Fibroblast of skin of left quadriceps (primary cell): Measurements from ENCODE around the gene TIE1.

Experiments
- DNase-seq, 2 experiments: peaks; one replicate each; pipeline ENCODE4 v3.0.0-alpha.2; 2013; ENCODE audit warnings: low read depth in 2 of 2

TIE1 gene

DNA sequence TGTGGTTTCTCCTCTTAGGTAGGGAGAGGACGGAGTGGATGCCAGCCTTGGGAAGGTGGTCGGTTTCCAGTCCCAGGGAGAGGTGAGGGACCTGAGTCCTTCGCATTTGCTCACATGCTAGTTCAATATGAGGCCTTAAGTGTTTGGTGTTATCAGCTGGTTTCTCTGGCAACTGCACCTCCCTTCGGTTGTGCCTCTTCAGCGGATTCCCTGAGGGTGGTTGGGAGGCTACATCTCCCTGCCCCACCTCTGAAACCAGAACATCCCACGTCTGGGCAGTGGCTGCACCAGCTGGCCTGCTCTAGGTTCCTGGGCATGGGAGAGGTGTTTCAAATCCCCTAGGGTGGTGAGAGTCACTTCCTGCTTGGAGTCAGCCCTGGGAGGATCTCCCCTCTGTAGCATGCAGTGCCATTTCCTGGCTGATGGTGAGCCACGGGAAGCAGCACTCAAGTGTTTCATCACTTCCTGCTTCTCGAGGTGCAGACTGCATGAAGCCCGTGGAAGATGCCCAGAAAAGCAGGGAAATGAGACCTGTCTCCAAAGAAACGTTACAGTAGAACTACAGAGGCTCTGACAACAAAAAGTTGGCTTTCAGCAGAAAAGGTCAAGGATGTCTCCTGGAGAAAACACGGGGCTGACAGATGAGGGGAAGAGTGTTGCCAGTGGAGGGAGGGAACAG, 26.5 kb upstream of the TIE1 start:
- DNase-seq = peak in 1 of 2 experiments; percentile 3

DNA sequence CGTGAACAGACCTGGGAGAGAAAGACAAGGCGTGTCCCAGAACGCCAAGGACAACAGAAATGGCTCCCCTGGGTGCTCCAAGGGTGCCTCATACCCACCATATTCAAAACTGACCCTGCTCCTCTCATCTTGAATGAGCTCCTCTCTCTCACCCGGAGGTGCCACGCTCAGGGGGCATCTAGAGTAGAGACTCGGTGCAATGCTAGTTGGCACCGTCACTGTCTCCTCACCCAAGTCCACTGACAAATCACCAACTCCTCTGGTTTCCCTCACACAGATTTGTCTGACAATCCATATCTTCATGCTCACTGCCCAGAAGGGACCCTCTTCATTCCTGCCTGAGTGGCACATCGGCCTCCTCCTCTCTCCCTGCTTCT, 26.0 kb upstream of the TIE1 start:
- no peak for DNase-seq

DNA sequence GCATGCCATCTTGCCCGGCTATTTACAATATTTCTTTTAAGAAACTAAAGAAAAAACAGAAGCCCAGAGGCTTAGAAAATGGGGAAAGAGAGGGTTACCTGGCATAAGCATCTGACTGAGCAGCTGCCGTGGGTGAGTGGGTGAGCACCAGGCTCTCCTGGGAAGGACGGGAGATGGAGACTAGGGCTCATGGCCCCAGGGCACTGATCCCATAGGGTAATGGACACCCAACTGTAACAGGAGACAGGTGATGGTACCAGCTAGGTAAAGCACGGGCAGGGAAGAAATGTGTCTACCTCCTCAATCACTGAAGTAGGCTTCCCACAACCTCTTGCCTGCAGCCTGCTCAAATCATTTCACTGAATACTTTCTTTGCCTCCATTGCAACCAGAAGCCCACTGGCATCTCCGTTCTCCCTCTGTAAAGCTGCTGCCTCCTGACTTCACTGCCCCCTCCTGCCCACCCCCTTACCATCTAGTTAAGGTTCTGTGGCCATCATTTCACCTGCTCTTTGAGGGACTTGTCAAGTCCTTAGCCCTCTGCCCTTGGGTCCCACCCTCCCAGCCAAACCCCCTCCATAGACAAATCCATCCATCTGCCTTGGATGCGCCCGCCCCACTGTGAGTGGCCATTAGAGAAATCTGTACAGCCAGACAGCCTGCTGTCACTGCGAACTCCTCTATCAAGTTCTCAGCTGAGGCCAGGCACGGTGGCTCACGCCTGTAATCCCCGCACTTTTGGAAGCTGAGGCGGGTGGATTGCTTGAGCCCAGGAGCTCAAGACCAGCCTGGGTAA, 24.8 kb upstream of the TIE1 start:
- DNase-seq = no peak

DNA sequence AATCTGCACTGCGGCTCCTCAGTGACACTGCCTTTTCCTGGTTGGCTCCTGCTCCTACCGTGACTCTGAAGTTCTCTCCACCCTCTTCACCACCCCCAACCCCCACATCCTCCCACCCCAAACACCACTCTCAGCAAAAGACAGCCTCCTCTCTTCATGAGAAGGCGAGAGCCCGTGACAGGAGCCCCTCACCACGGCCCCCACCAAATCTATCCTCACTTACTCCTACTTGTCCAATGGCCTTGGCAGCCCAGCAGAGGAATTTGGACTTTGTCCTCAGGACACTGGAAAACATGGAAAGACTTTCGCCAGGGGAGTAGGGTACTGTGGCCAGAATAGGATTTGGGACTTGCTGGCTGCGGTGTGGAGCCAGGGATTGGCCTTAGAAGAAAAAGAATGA, 24.1 kb upstream of the TIE1 start:
- no peak for DNase-seq

DNA sequence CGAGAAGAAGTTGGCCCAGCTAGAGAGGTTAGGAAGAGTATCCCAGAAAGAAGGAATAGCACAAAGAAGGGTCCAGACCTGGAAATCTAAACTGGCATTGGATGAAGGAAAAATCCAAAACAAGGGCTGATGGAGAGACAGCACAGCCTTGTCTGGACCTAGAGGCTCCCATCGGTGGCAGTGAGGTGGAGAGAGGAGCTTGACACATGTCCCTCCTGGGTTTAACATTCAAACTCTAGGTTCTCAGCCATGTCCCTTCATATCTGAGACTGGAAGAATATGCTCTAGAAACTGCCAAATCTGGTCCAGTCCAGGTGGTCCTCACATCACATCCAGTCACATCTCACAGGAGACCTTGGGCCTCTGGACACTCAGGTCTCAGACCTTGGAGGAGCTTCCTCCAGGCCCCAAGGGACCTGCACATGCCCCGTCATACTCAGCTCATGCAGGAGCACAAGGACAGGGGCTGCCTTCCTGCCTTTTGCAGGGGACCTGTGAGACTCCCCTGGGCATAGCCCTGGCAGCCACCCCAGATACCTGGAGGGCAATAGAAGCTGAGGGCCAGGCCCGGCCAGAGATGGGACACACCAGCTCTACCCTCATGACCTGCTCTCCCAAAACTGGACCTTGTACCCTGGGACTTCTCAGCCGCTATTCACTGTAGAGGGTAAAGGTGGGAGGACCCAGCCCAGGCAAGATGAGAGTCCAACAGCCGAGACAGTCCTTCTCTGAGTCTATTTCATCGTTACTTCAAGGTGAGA, 23.5 kb upstream of the TIE1 start:
- no peak for DNase-seq

DNA sequence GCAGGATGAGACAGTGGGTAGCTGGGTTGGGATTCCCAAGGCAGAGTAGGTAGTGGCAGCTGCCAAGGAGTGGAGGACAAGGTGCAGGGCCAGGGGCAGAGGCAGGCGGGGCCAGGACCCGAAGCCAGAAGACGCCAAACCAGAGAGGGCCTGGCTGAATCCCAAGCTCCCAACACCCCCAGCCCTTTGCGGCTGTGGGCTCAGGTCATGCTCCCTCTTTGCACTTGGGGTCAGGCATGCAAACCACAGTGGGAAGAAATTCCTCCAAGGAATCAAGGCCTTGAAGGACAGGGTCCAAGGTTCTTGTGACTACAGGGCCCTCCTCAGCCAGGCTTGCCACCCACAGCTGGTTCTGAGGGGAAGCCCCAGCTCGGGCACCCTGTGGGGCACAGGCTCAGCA, 21.6 kb upstream of the TIE1 start:
- DNase-seq = no peak

DNA sequence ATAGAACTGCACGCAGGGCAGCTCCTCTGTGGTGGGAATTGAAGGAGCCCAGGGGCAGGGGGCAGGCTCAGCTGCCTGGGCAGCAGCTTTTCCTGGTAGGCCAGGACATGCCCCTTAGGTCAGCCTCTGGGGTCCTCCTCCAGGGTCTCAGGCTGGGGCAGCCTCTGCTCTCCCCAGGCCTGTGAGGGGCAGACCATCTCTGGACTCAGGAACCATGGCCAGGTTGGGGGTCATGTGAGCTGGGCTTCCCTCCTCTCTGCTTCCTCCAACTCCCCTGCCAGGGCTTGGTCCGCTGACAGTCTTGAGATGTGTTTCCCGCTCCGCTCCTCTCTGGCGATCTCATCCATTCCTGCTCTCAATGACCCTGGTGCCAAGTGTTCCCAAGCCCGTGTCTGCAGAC, 21.1 kb upstream of the TIE1 start:
- no peak for DNase-seq

DNA sequence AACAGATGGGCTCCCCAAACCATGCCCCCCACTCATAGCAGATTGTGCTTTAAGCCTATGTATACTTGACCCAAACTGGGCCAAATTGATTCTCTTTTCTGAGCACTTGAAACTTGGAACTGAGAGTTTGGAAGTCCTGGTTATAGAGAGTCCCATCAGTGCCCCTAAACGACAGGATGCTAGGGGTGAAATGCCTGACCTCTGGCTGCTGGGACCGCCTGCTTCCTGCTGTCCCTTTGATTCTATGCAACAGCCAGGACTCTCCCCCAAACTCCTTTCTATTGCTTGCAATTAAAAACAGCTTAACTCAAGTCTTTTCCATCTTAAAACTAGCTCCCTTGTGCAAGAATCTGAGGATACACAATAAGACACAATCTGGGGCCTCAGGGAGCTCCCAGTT, 20.1 kb upstream of the TIE1 start:
- DNase-seq = no peak

DNA sequence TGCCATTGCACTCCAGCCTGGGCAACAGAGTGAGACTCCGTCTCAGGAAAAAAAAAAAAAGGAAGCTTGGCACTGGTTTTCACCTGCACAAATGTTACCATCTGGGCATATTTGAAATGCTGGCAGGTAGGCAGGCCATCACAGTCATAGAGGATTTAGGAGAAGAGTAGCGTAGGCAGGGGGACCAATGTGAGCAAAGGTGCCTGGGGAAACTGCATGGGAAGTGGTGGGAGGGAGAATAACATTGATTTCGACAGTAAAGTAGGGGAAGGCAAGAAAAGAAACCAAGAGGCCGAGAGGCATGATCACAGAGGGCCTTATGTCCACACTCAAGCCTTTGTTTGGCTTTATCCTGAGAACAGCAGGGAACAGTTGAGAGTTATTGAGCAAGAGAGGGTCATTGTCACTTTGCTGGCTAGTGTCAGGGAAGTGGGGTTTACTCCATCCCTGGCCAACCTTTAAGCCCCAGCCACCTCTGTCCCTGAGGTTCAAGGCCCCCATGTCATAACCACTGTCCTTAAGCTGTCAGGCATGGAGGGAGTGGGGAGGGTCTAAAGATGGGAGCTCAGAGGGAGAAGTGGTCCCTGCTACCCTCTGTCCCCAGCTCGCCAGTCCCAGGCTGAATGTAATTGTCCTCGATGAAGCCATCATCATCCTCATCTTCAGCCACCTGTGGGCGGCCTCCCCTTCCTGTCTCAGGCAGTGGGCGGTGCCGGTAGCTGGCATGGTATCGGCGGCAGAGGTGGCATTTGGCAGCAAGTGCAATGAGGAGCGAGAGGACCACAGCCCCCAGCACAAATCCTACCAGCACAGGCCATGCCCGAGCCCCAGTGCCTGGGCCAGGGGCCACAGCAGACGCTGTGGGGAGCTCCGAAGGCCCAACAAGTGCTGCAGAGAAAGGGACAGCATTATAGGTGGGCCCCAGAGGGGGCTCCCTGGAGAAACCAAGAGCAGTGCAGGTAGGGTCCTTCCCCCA, 18.3 kb upstream of the TIE1 start:
- DNase-seq = no peak

DNA sequence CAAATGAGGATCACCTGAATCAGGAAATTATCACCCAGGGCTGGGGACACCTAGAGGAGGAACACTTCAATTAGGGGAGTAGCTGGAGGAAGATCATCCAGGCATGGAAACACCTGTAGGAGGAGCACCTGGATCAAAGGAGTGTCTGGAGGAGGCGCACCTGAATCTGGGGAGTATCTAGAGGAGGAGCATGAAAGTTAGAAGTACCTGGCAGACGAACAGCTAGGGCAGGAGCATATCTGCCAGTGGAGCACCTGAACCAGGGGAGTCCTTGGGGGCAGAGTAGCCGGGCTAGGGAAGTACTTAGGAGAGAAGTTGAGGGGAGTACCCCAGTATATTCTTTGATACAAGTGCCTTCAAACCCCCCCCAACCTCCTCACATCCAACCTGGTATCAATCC, 16.7 kb upstream of the TIE1 start:
- no peak for DNase-seq

DNA sequence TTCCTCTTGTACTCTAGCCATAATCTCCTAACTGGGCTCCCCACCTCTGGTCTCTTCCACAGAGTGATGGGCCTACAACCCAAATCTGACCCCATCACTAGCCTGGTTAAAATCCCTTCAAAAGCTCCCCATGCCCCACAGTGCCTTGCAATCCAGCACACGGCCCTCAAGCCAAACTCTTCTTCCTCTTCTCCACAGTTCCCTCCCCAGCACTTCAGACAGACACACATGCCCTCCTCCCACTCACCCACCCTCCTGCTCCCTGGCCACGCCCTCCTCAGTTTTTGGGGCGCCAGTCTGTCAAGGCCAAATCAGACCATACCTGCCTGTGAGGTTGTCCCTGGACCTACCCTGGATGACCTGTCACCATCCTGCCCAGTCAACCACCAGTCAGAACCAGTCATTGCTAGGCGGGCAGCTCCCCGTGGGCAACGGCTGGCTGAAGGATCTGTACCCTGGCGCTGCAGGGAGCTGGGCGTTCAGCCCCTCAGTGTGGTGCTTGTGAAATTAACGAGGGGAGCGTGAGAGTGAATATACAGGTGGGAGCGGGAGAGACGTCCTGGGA, 16.2 kb upstream of the TIE1 start:
- no peak for DNase-seq

DNA sequence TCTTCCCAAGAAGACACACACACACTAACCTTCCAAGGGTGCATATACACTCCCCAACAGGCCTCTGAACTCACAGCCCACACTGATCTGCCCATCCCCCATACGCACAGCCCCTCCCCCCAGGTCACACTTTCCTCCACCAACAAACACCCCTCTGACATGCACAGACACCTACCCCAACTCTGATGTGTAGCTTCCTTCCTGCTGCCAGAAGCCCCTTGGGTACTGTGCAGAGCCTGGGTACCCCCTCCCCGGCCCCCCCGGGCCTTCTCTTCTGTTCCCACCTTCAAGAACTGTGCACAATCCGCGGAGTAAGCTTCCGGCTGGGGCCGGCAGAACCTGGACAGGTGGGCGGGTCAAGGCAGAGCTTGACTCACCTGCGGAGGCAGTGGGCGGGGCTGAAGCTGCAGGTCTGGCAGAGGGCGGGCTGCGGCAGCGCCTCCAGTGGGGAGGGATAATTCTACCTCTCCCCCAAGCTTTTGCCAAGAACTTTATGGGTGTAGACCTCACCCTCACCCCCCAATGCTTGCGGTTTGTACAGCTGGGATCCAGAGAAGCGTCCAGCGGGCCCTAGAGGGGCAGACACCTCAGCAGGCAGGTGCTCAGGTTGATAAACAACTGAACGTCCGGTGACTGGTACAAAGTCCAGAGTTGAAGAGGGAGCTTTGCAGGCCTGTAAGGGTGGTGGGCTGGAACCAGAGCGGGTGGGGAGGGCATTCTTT, 15.4 kb upstream of the TIE1 start, which contains the start of gene C1orf210:
TSS of gene C1orf210 (minus strand) at position 313 of the 722 bp plus-strand sequence. CDS start 2,311 bp downstream, outside the sequence.
- DNase-seq = no peak

DNA sequence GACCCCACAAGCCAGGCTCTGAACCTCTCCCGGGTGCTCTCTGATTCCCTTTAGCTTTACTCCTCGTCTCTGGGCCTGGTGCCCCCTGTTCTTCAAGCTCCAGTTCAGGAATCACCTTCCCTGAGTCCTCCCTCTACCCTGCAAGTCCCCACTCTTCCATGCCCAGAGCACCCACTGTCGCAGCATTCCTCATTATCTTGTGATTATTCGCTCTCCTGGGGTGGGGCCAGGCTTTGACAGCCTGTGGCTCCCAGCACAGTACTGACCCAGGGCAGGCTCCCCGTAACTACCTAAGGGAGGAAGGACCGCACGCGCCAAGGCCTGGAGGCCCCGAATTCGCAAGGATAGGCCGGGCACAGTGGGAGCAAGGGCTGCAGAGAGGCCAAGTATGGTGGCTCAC, 14.7 kb upstream of the TIE1 start:
- no peak for DNase-seq

DNA sequence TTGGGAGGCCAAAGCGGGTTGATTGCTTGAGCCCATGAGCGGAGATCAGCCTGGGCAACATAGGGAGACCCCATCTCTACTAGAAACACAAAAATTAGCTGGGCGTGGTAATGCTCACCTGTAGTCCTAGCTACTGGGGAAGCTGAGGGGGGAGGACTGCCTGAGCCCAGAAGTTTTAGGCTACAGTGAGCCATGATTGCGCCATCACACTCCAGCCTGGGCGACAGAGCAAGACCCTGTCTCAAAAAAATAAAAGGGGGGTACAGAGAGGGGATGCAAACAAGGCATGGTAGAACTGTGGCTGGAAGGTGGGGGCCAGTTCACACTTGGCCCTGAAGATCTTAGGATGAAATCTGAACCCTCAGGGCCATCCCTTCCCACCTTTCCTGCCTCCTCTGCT, 14.2 kb upstream of the TIE1 start:
- DNase-seq = no peak

DNA sequence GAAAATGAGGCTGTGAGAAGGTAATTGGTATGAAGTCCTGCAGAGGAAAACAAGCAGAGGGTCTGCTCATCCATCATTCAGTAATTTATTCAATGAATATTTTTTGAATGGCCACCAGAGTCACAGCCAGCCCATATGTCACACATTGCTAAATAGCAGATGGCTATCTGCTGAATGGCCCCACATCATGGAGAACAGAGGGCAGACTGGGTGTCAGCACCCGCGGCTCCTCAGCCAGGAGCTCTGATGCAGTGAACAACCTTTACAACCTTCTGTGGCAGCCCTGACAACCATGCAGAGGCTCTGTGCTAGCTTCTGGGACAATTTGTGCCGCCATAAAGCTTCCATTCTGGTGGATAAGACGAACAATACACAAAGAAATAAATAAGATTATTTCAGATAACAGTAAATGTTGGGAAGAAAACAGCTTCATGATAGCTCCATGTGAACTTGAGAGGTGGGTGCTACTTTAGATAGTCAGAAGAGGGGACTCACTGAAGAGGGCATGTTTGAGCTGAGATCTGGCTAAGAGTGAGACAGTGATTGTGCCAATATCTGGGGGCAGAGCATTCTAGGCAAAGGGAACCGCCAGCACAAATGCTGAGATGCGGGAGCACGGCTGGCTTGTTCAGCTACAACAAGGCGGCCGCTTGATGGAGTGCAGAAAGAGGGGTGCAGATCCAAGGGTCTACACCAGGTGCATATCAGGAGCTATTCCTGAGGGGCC, 12.6 kb upstream of the TIE1 start:
- no peak for DNase-seq

DNA sequence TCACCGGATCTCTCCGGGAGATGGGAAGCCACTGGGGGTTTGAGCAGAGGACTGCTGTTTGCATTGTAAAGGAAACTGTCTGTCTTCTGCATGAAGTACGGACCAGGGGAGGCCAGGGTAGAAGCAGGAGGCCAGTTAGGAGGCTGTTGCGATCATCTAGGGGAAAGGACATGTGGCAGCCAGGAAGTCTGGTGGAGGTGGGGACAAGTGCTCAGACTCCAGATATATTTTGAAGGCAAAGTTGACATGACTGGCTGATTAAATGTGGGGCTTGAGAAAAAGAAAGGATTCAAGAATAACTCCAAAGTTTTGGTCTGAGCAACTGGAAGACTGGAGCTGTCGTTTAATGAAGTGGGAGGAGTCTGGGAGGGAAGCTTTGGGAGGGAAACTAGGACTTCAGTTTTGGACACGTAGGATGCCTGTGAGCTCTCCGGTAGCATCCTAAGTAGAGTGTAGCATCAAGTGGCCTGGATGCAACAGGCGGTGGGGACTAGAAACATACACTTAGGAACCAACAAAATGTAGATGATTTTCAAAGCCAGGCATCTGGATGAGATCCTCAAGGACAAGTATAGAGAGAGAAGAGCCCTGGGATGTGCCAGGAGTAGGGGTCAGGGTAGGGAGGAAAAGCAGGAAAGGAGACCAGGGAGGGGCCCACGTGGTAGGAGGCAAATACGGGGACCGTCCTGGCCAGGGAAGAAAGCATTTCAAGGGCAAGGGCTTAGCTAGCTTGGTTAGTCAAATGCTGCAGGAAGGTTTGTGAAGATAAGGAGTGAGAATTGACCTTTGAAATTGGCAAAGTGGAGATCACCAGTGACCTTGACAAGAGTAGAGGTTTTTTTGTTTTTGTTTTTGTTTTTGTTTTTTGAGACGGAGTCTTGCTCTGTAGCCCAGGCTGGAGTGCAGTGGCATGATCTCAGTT, 11.7 kb upstream of the TIE1 start:
- DNase-seq = no peak

DNA sequence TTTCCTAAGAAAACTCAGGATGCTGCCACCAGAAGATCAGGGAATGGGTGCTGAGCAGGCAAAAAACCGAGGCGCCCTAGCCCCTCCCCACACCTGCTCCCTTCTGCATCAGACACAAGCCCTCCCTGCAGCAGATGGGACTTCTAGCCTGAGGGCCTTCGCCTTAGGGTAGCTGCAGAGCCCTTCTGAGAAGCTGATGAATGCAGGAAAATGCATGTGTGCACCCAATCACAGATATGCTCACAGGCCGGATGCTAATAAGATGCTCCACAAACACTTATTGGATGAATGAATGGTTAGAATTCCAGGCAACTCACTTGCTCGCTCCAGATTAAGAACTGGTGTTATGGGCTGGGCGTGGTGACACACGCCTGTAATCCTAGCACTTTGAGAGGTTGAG, 8.6 kb upstream of the TIE1 start:
- DNase-seq = no peak

DNA sequence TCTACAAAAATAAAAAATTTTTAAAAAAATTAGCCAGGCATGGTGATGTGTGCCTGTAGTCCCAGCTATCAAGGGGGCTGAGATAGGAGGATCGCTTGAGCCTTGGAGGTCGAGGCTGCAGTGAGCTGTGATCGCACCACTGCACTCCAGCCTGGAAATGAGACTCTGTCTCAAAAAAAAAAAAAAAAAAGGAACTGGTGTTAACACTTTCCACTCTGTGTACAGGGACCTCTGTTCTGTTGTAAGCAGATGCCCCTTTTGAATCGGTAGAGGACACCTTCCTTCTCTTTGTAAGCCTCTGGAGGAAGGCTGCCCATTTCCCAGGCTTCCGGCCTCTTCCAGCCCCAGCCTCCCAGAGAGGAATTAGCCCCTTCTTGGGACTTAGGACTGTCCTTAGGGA, 8.1 kb upstream of the TIE1 start:
- DNase-seq = no peak

DNA sequence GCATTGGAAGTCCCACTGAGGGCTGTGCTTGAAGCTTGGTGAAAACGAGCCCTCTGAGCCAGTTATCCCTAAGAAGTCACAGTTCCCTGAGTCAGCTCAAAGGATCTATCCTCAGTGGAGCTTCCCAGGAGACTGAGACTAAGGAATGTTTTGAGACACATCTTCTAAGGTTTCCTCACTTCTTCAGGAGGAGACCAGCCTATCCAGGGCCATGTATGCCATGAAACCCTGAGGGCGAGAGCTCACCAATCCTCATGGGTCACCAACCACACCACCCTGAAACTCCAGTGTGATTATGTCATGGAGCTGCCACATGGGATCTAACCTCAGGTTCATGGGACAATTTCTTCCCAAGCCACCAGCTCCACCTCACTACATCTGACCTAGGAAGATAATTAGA, 7.6 kb upstream of the TIE1 start:
- no peak for DNase-seq
